AG09309 (cell line): ENCODE measurements around the gene PCDH19.

Experiments used
- DNase-seq: peaks from one replicate; pipeline ENCODE4 v3.0.0-alpha.2; 2010; ENCODE audit warnings: low read depth
- H3K4me3 ChIP-seq: 2 replicates; pipeline ENCODE4 v1.5.1; 2011; ENCODE audit warnings: mild to moderate bottlenecking, low read depth, low read length, moderate library complexity; ENCODE audit not compliant: control insufficient read depth
- CTCF ChIP-seq: IDR thresholded peaks from 2 replicates; pipeline ENCODE4 v1.5.1; 2011; ENCODE audit warnings: mild to moderate bottlenecking, low read depth, low read length, inconsistent platforms; ENCODE audit not compliant: insufficient read depth, control insufficient read depth; ENCODE audit errors: missing control alignments

The PCDH19 gene

DNA sequence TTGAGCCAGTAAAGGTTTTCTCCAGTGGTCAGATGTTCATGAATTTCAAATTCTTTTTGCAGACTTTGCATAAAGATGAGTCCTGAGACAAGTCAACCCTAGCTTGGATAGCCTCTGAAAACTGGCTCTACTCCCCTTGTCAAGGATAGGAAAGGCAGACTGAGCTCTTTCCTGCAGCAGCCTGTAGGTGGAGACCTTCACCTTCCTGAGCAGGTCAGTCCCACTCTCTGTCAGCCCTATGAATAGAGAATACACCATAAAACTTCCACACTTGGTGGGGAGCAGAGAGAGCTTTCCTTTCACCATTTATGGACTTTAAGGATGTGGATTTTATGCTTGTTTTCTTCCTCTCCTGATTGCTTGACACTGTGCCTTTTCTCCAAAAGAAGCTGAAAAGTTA lies 41.9 kb downstream of the PCDH19 start:
- DNase-seq, result no peak
- peak; percentile 37 for TF ChIP-seq CTCF
- no peak overlapping the region for H3K4me3 ChIP-seq

GRCh38 chrX:100363896-100364295 lies 46.2 kb downstream of the PCDH19 start:
- no peak for DNase-seq
- no peak for TF ChIP-seq CTCF
- H3K4me3 ChIP-seq, result no peak overlapping the region

DNA sequence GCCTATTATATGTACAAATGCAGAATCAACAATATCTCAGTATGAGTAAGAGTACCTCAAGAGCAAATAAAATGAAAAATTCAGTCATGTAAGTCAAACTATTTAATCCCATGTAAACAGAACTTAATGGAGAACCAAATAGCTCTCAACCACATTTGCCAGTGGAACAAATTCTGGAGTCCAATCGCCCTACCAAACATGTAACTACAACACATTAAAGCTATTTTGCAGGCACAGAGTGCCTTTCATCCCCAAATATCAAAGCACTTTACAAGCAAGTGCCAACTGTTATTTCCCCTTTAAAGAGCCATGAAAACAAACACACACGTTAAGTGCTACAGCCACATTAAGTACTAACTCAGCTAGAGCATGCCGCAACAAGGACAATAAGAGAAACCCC lies 51.3 kb downstream of the PCDH19 start:
- no peak for DNase-seq
- no peak overlapping the region for H3K4me3 ChIP-seq
- no peak for TF ChIP-seq CTCF

- no peak overlapping the region for H3K4me3 ChIP-seq
- TF ChIP-seq CTCF, result no peak
- no peak for DNase-seq
These were observed 53.6 kb downstream of the PCDH19 start for GRCh38 chrX:100356351-100356896.

- DNase-seq, result no peak
- no peak overlapping the region for H3K4me3 ChIP-seq
- TF ChIP-seq CTCF, result no peak
These were observed 54.4 kb downstream of the PCDH19 start for GRCh38 chrX:100355680-100356079.

DNA sequence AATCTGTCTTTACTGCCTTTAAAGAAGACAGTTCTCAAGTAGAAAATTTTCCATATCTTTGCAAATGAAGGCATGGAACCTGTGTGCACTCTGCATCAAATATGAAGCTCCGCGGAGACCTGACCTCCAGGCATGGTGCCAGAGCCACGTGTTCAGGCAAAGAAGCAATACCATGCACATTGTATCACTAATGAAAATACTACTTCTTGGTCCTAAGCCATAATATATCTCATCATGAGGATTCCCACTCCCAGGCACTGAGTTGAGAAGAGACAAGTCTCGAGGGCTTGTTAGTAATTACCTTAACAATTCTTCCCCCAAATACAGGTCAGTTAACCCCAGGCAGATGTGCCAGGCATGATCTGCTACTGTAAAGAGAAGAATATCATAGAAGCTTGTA lies 56.7 kb downstream of the PCDH19 start:
- no peak for TF ChIP-seq CTCF
- no peak overlapping the region for H3K4me3 ChIP-seq
- DNase-seq, result no peak

GRCh38 chrX:100350704-100351489 lies 59.2 kb downstream of the PCDH19 start:
- no peak overlapping the region for H3K4me3 ChIP-seq
- DNase-seq, result no peak
- TF ChIP-seq CTCF, result no peak
